Natural killer cell (primary cell): ENCODE data around the gene HLA-E. TPM values are rescaled to one million over a fixed set of nuclear protein-coding genes. Genes with fewer than 3 reads are reported as not detected.
A peak's percentile ranks its signal among the peaks of the same experiment; 100 is the strongest.

Source experiments
- ATAC-seq, 3 donors: fragments of 150-1000 bp in 2 of 3; fragments of 200-7000 bp in 1 of 3; cut with Tn5 transposase; 1 replicate in 1 of 3; 2 replicates in 2 of 3; pipeline ENCODE4 v1.10.0; 2021; ENCODE audit warnings: mild to moderate bottlenecking in 2 of 3, moderate library complexity in 2 of 3
- DNase-seq, 2 donors: peaks; one replicate each; pipeline versions ENCODE4 v3.0.0 to v3.0.0-alpha.2; 2013 to 2021; ENCODE audit warnings: mixed read lengths in 1 of 2
- H3K27ac ChIP-seq: one replicate; pipeline ENCODE4 v1.5.1; 2013; ENCODE audit warnings: mild to moderate bottlenecking, low read length
- H3K27me3 ChIP-seq: one replicate; pipeline ENCODE4 v1.6.1; 2013; ENCODE audit warnings: low read length; ENCODE audit not compliant: control insufficient read depth, insufficient read depth
- H3K36me3 ChIP-seq: one replicate; pipeline ENCODE4 v1.6.1; 2013; ENCODE audit warnings: low read length; ENCODE audit not compliant: control insufficient read depth, insufficient read depth
- H3K4me1 ChIP-seq: one replicate; pipeline ENCODE4 v1.6.1; 2013; ENCODE audit warnings: low read length; ENCODE audit not compliant: control insufficient read depth, insufficient read depth
- H3K4me3 ChIP-seq: one replicate; pipeline ENCODE4 v1.5.1; 2013; ENCODE audit warnings: low read length
- H3K9me3 ChIP-seq: one replicate; pipeline ENCODE4 v1.6.1; 2013; ENCODE audit warnings: low read length; ENCODE audit not compliant: control insufficient read depth, insufficient read depth
- H3K27ac Mint-ChIP-seq, 2 donors: one replicate each; pipeline ENCODE4 v1.8.0; 2022; ENCODE audit warnings: mild to moderate bottlenecking in 2 of 2, mixed read lengths in 2 of 2, moderate library complexity in 1 of 2
- H3K27me3 Mint-ChIP-seq, 2 donors: one replicate each; pipeline ENCODE4 v1.8.0; 2022; ENCODE audit warnings: low read depth in 2 of 2, mixed read lengths in 2 of 2
- H3K36me3 Mint-ChIP-seq: one replicate; pipeline ENCODE4 v1.8.0; 2022; ENCODE audit warnings: mixed read lengths
- H3K4me1 Mint-ChIP-seq, 2 donors: one replicate each; pipeline ENCODE4 v1.8.0; 2022; ENCODE audit warnings: mixed read lengths in 2 of 2
- H3K4me3 Mint-ChIP-seq: one replicate; pipeline ENCODE4 v1.8.0; 2022; ENCODE audit warnings: mild to moderate bottlenecking, moderate library complexity, mixed read lengths
- H3K9me3 Mint-ChIP-seq, 2 donors: one replicate each; pipeline ENCODE4 v1.8.0; 2022; ENCODE audit warnings: mixed read lengths in 2 of 2
- WGBS: methylation state at CpG from one replicate; pipeline ENCODE4 v1.1.7; 2013; ENCODE audit warnings: missing lambda C conversion rate; ENCODE audit not compliant: insufficient coverage; 5-methylcytosine and 5-hydroxymethylcytosine counted together
- intact Hi-C: fragments of 100-400 bp; cut with micrococcal nuclease; formaldehyde crosslinking; loops from one replicate; pipeline ENCODE4 v1.14.2; 2022
- total RNA-seq, 4 donors: library from RNA; stranded (reverse); fragments of 120-200 nt in 1 of 4; gene quantifications; one replicate each; pipeline versions ENCODE4 v1.2.3 to v1.2.4, GENCODE V29; 2013 to 2022
- TF ChIP-seq, protein P1 (sequence below): fragments of 200-600 bp; IDR thresholded peaks from one replicate; pipeline ENCODE4 v1.8.0; 2022; ENCODE audit warnings: antibody characterized with exemption

Gene HLA-E
- total RNA-seq, 3 donors from 2014 or later (not counting 1 experiment from before 2014, with no cell fraction given) = 1,807 to 2,048 (median 1,904) TPM

DNA sequence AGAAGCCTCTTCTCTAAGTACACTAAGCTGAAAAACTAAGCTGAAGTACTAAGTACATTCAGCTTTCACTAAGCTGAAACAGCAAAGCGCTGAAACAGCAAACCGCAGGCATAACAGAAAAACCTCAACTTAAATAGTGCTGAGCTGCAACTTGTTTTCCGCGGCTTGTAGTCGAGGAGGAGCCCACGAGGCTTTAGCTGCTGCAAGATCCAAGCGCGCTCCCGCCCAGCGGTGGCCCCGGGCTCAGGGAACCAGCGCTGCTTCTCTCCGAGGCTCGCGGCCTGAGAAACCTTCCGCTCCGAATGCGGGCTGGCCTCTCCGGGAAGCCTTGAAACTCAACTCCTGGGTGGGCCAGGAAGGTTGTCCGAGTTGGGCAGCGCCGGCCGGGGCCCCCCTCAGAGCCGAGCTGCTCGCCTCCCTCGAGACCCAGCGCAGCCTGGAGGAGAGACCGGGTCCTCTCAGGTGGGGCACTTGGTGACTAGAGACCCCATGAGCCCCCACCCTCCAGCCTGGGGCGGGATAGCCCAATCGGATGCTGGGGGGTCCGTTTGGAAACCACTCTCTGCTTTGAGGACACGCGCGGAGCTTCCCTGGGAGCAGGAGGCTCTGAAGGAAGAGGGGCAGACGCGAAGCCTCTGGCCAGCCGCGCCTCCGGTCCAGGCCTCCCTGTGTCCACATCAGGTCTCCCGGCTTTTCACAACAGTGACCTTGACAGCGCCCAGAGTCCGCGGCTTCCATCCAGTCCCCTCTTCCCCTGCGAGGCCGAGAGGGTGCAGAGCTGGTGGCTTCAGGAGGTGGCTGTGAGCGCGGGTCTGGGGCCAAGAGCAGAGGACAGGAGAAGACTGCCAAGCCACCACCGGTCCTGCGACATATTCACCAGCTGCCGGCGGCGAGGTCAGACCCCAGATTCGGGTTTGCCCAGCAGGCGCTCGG lies 38.1 kb upstream of the HLA-E start:
- Histone ChIP-seq H3K4me1 (peaks cover 46% of the 10 kb centered on the region), H3K27ac (no peak overlapping the region), H3K4me3 (peak overlapping the region; percentile 11), H3K27me3 (peaks cover 76% of the 10 kb centered on the region), H3K36me3 (no peaks in the 10 kb centered on the region), H3K9me3 (no peaks in the 10 kb centered on the region)
- DNase-seq (peak; percentile 50 to 88), ATAC-seq (peak; percentile 68 to 78 (median 74))
- H3K27ac Mint-ChIP-seq = peak overlapping the region in 1 of 2 donors; percentile 72
- H3K4me1 Mint-ChIP-seq = peaks cover 41 to 44% of the 10 kb centered on the region in 2 donors
- H3K36me3 Mint-ChIP-seq = no peaks in the 10 kb centered on the region
- H3K4me3 Mint-ChIP-seq = peak overlapping the region; percentile 87
- intact Hi-C loops = loop anchor here (2.0 kb wide), 1 partner anchor 16 kb away; no protein-coding TSS in a partner anchor
- H3K27me3 Mint-ChIP-seq = peaks cover 69 to 82% of the 10 kb centered on the region in 2 donors
- TF ChIP-seq, protein P1, sequence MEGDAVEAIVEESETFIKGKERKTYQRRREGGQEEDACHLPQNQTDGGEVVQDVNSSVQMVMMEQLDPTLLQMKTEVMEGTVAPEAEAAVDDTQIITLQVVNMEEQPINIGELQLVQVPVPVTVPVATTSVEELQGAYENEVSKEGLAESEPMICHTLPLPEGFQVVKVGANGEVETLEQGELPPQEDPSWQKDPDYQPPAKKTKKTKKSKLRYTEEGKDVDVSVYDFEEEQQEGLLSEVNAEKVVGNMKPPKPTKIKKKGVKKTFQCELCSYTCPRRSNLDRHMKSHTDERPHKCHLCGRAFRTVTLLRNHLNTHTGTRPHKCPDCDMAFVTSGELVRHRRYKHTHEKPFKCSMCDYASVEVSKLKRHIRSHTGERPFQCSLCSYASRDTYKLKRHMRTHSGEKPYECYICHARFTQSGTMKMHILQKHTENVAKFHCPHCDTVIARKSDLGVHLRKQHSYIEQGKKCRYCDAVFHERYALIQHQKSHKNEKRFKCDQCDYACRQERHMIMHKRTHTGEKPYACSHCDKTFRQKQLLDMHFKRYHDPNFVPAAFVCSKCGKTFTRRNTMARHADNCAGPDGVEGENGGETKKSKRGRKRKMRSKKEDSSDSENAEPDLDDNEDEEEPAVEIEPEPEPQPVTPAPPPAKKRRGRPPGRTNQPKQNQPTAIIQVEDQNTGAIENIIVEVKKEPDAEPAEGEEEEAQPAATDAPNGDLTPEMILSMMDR = no peak
- WGBS = 6% methylated on average over 55 of the region's 55 CpGs
- H3K9me3 Mint-ChIP-seq = no peaks in the 10 kb centered on the region

DNA sequence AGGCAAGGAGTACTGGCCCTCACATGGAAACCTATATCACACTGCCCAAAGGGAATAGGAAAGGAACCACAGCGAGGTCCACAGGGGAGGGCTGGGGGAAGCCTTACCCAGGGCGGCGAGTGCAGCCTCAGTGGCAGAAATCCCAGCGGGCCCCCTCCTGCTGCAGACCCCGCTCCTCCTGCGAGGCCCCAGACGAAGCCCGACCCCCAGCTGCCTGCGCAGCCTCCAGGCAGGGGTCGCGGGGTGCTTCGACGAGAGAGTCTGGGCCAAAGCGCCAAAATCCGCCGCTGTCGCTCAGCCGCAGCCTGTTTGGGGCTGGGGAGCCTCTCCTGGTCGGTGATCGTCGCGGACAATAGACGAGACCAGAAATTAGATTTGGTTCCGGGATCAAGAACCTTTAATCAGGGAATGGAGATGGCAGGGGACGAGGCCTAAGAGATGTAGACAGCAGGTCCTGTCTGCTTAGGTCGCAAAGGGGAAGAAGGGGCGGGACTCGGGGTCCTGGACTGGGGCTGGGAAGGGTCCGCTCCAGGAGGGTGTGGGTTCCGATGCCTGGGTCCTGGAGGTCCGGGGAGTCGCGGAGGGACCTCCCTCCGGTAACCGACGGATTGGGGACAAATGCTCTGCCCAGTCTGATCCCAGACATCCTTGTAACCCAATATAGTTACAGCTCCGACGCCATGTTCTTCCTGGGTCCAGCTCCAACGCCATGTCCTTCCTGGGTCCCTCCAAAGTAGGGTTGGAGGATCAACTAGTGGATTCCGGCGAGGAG lies 36.4 kb upstream of the HLA-E start:
- WGBS = 15% methylated on average over 41 of the region's 41 CpGs
- intact Hi-C loops = no loop called here

DNA sequence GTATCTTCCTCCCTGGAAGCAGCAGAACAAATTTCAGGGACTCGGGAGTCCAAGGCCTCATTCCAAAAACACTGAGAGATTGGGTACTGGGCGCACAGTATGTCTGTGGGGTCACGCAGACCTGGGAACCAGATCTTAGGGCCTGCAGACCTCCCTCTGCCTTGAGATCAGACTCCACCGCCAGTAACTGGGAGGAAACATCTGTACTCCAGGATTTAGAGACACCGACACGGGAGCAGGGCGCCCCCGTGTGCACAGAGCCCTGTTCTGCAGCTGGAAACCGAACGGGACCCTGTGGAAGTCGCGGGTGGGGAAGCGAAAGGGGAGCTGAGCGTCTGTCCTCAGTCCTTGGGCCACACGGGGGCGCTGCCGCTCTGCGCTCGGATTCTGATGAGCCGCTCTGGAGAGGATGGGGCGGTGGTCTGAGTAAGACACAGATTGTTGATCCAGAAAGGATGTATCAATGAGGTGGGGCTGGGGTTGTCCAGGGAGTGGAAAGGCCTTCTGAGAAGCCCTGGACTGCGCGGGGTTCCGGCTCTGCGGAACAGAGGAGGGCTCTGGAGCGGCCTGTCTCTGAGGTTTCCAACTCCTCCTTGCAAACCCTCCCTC lies 35.7 kb upstream of the HLA-E start:
- peaks cover 2% of the 10 kb centered on the region for H3K9me3 ChIP-seq
- H3K27me3 Mint-ChIP-seq = peaks cover 62 to 77% of the 10 kb centered on the region in 2 donors
- intact Hi-C loops = no loop called here
- TF ChIP-seq, protein P1 = peak; percentile 69
- WGBS = 4% methylated on average over 21 of the region's 26 CpGs
- no peak overlapping the region for H3K27ac Mint-ChIP-seq
- H3K4me3 Mint-ChIP-seq = peak overlapping the region; percentile 21
- H3K36me3 ChIP-seq = no peaks in the 10 kb centered on the region
- ATAC-seq = peak; percentile 79 to 85 (median 79)
- H3K27ac ChIP-seq = no peak overlapping the region
- peaks cover 46% of the 10 kb centered on the region for H3K4me1 ChIP-seq
- no peak overlapping the region for H3K4me3 ChIP-seq
- H3K36me3 Mint-ChIP-seq = peaks cover 7% of the 10 kb centered on the region
- H3K27me3 ChIP-seq = peaks cover 68% of the 10 kb centered on the region
- peak; percentile 84 to 91 for DNase-seq
- peaks cover 41 to 43% of the 10 kb centered on the region in 2 donors for H3K4me1 Mint-ChIP-seq
- no peaks in the 10 kb centered on the region for H3K9me3 Mint-ChIP-seq

More for the DNA sequence above, 36.4 kb upstream of the HLA-E start:
- H3K36me3 ChIP-seq = no peaks in the 10 kb centered on the region
- Mint-ChIP-seq H3K27me3 (peaks cover 62 to 78% of the 10 kb centered on the region in 2 donors), H3K4me3 (no peak overlapping the region), H3K9me3 (no peaks in the 10 kb centered on the region), H3K4me1 (peaks cover 41 to 44% of the 10 kb centered on the region in 2 donors), H3K27ac (no peak overlapping the region), H3K36me3 (peaks cover under 1% of the 10 kb centered on the region)
- H3K27ac ChIP-seq = no peak overlapping the region
- ATAC-seq = no peak
- peaks cover 68% of the 10 kb centered on the region for H3K27me3 ChIP-seq
- no peaks in the 10 kb centered on the region for H3K9me3 ChIP-seq
- peak in 1 of 2 donors; percentile 24 for DNase-seq
- TF ChIP-seq, protein P1 = no peak
- H3K4me1 ChIP-seq = peaks cover 46% of the 10 kb centered on the region
- H3K4me3 ChIP-seq = no peak overlapping the region
